SK-N-SH (cell line): ENCODE measurements around the gene MS4A4E.
"Not testable (repeated sequence)": the region's sequence is repeated elsewhere in the genome, so short reads cannot be mapped to it uniquely, and the experiment has no call there.

Source experiments
- CTCF ChIP-seq: fragments of 200-600 bp; sonication (generic); IDR thresholded peaks from 2 replicates; pipeline ENCODE4 v1.6.1; 2017; ENCODE audit warnings: antibody characterized with exemption, mild to moderate bottlenecking, moderate library complexity
- JUND ChIP-seq: IDR thresholded peaks from 2 replicates; pipeline ENCODE4 v1.4.0; 2012
- MEF2A ChIP-seq: IDR thresholded peaks from 2 replicates; pipeline ENCODE4 v1.4.0; 2012; ENCODE audit warnings: low read depth, borderline replicate concordance
- POLR2AphosphoS5 ChIP-seq: IDR thresholded peaks from 2 replicates; pipeline ENCODE4 v1.6.1; 2012; ENCODE audit warnings: low read depth, low read length
- YY1 ChIP-seq: IDR thresholded peaks from 2 replicates; pipeline ENCODE4 v1.4.0; 2012; ENCODE audit warnings: low read depth, mild to moderate bottlenecking

GRCh38 chr11:60188481-60188880 is 54.5 kb downstream of the MS4A4E start:
- TF ChIP-seq CTCF, POLR2AphosphoS5, MEF2A, YY1, JUND: not testable (repeated sequence)
